HUES64 (cell line): ENCODE results near the gene UQCRC1.

Experiments used
- H3K27ac ChIP-seq: 2 replicates; pipeline ENCODE4 v1.7.0; 2013; ENCODE audit warnings: low read depth, low read length, inconsistent platforms
- H3K27me3 ChIP-seq: 2 replicates; pipeline ENCODE4 v1.6.1; 2013; ENCODE audit warnings: mild to moderate bottlenecking, low read length; ENCODE audit not compliant: insufficient read depth
- H3K36me3 ChIP-seq: 2 replicates; pipeline ENCODE4 v1.6.1; 2013; ENCODE audit warnings: mild to moderate bottlenecking, low read length; ENCODE audit not compliant: insufficient read depth
- H3K4me1 ChIP-seq: 2 replicates; pipeline ENCODE4 v1.6.1; 2013; ENCODE audit warnings: mild to moderate bottlenecking, low read length, moderate library complexity; ENCODE audit not compliant: insufficient read depth
- H3K4me3 ChIP-seq: 2 replicates; pipeline ENCODE4 v1.5.1; 2013; ENCODE audit warnings: mild to moderate bottlenecking, low read length, moderate library complexity
- H3K9ac ChIP-seq: 2 replicates; pipeline ENCODE4 v1.6.1; 2013; ENCODE audit warnings: mild to moderate bottlenecking, low read depth, low read length
- H3K9me3 ChIP-seq: 2 replicates; pipeline ENCODE4 v1.6.1; 2013; ENCODE audit warnings: low read depth, low read length; ENCODE audit not compliant: insufficient read depth
- WGBS: fragments of 150-250, 120-280 bp; methylation state at CpG from one replicate; pipeline ENCODE4 v1.1.7; 2013; ENCODE audit warnings: missing lambda C conversion rate; 5-methylcytosine and 5-hydroxymethylcytosine counted together

The UQCRC1 gene

GRCh38 chr3:48587686-48588085, 21.8 kb downstream of the UQCRC1 start:
- peaks cover 32% of the 10 kb centered on the region for H3K36me3 ChIP-seq

GRCh38 chr3:48585411-48585810, 24.0 kb downstream of the UQCRC1 start:
- H3K36me3 ChIP-seq = peaks cover 28% of the 10 kb centered on the region
- H3K4me1 ChIP-seq = no peaks in the 10 kb centered on the region
- 94% methylated on average over 8 of the region's 8 CpGs for WGBS
- no peak overlapping the region for H3K4me3 ChIP-seq
- no peaks in the 10 kb centered on the region for H3K27me3 ChIP-seq
- no peaks in the 10 kb centered on the region for H3K9me3 ChIP-seq
- no peak overlapping the region for H3K9ac ChIP-seq
- H3K27ac ChIP-seq = no peak overlapping the region

More at GRCh38 chr3:48587686-48588085, 21.8 kb downstream of the UQCRC1 start:
- Histone ChIP-seq H3K27ac (no peak overlapping the region), H3K9ac (no peak overlapping the region), H3K27me3 (no peaks in the 10 kb centered on the region), H3K4me3 (no peak overlapping the region), H3K4me1 (no peaks in the 10 kb centered on the region), H3K9me3 (no peaks in the 10 kb centered on the region)
- 92% methylated on average over 11 of the region's 11 CpGs for WGBS

DNA sequence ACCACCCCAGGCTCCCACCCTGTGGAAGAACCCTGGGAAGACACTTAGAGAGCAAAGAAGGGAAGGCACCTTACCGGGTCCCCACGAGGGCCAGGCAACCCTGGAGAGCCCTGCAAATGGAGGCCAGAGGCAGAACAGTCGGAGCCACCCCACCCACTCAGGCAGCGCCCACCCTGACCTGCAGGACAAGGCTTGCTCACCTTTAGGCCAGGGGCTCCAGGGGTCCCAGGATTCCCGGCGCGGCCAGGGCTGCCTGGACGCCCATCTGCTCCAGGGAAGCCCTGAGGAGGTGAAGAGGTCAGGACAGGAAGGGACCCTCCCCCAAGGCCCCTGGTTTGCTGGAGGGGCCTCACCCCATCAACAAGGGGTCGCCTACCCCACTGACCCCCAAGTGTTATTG, 24.6 kb downstream of the UQCRC1 start:
- no peak overlapping the region for H3K9ac ChIP-seq
- no peaks in the 10 kb centered on the region for H3K9me3 ChIP-seq
- H3K4me1 ChIP-seq = no peaks in the 10 kb centered on the region
- H3K27ac ChIP-seq = no peak overlapping the region
- 93% methylated on average over 9 of the region's 9 CpGs for WGBS
- no peaks in the 10 kb centered on the region for H3K27me3 ChIP-seq
- H3K36me3 ChIP-seq = peaks cover 31% of the 10 kb centered on the region
- no peak overlapping the region for H3K4me3 ChIP-seq

DNA sequence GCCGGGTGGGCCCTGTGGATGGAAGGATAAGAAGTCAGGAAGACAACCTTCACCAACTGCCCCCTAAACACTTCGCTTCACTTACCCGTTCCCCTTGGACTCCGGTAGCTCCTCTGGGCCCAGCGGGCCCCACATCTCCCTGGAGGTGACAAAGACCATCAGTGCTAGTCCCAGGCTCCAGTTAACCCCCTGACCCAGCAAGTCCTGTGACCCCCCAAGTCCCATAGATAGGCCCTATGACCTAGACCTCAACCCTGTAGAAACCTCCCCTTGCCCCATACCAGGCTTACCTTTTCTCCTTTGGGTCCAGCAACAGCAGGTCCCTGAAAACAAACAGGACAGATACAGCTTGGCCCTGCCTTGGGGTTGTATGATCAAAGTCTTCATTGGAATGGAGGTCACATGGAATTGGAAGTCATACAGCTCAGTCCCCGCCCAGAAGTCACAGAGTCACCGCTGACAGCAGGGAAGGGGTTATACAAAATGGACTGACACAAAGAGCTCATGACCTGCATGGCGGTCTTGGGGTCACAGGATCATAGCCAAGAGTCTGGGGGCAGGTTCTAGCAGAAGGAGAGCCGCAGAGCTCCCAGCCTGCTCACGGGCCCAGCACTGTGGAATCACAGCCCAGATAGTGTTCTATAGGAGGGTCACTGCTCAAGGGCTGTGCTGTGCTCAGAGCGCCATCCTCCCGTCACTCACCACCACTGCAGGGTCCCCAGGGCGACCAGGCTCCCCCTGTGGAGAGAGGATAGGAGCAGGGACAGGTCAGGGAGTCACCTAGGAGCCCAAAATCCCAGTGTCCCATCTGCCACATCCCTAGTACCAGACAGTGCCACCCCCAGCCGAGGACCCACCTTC, 27.6 kb downstream of the UQCRC1 start:
- Histone ChIP-seq H3K27me3 (no peaks in the 10 kb centered on the region), H3K4me1 (no peaks in the 10 kb centered on the region), H3K4me3 (no peak overlapping the region), H3K36me3 (peaks cover 35% of the 10 kb centered on the region), H3K27ac (no peak overlapping the region), H3K9me3 (no peaks in the 10 kb centered on the region), H3K9ac (no peak overlapping the region)
- 91% methylated on average over 14 of the region's 14 CpGs for WGBS

- H3K27ac ChIP-seq = no peak overlapping the region
- H3K36me3 ChIP-seq = peaks cover 36% of the 10 kb centered on the region
- WGBS = 90% methylated on average over 4 of the region's 4 CpGs
These were observed 32.8 kb downstream of the UQCRC1 start for GRCh38 chr3:48576647-48577046.

DNA sequence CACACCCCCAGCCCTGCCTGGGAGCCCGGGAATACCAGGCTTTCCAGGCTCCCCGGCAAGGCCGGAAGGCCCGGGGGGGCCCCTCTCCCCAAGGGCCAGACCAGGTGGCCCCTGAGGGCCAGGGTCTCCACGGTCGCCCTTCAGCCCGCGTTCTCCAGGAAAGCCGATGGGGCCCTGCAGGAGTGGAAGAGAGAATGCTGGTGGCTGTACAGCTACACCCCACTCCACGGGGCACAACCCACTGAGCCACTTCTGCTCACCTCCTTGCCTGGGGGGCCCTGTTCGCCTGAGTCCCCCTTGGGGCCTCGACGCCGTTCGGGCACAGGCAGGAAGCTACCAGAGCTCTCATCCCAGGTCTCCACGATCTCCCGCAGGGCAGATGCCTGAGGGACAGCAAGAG, 34.1 kb downstream of the UQCRC1 start:
- H3K4me3 ChIP-seq = no peak overlapping the region
- H3K9me3 ChIP-seq = no peaks in the 10 kb centered on the region
- WGBS = 94% methylated on average over 17 of the region's 17 CpGs
- H3K9ac ChIP-seq = no peak overlapping the region
- no peak overlapping the region for H3K27ac ChIP-seq
- peaks cover 36% of the 10 kb centered on the region for H3K36me3 ChIP-seq
- H3K4me1 ChIP-seq = no peaks in the 10 kb centered on the region
- no peaks in the 10 kb centered on the region for H3K27me3 ChIP-seq

More at GRCh38 chr3:48576647-48577046, 32.8 kb downstream of the UQCRC1 start:
- H3K27me3 ChIP-seq = no peaks in the 10 kb centered on the region
- H3K9ac ChIP-seq = no peak overlapping the region
- no peaks in the 10 kb centered on the region for H3K9me3 ChIP-seq
- no peaks in the 10 kb centered on the region for H3K4me1 ChIP-seq
- H3K4me3 ChIP-seq = no peak overlapping the region

GRCh38 chr3:48573973-48574585, 35.4 kb downstream of the UQCRC1 start:
- H3K27ac ChIP-seq = no peak overlapping the region
- H3K9me3 ChIP-seq = no peaks in the 10 kb centered on the region
- no peaks in the 10 kb centered on the region for H3K4me1 ChIP-seq
- 94% methylated on average over 10 of the region's 10 CpGs for WGBS
- no peaks in the 10 kb centered on the region for H3K27me3 ChIP-seq
- no peak overlapping the region for H3K9ac ChIP-seq
- peaks cover 30% of the 10 kb centered on the region for H3K36me3 ChIP-seq
- no peak overlapping the region for H3K4me3 ChIP-seq

DNA sequence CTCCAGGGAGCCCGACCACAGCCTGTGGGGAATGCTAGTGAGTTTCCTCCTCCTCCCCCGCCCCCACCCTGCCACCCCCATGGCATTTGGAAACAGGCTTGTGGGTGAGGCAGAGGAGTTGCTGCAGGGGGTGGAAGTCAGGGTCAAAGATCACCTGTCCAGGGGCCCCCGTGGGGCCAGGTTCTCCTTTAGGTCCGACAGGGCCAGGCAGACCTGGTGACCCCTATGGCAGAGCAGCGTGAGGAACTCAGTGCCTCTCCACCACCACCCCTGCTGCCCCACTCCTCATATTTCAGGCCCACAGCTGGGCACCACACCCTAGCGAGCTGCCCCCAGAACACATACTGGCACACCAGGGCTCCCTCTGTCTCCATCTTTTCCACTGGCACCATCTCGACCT, 36.9 kb downstream of the UQCRC1 start:
- H3K4me1 ChIP-seq = no peaks in the 10 kb centered on the region
- no peak overlapping the region for H3K27ac ChIP-seq
- WGBS = 84% methylated on average over 5 of the region's 7 CpGs
- no peaks in the 10 kb centered on the region for H3K27me3 ChIP-seq
- H3K9ac ChIP-seq = no peak overlapping the region
- H3K9me3 ChIP-seq = no peaks in the 10 kb centered on the region
- no peak overlapping the region for H3K4me3 ChIP-seq
- H3K36me3 ChIP-seq = peaks cover 28% of the 10 kb centered on the region

DNA sequence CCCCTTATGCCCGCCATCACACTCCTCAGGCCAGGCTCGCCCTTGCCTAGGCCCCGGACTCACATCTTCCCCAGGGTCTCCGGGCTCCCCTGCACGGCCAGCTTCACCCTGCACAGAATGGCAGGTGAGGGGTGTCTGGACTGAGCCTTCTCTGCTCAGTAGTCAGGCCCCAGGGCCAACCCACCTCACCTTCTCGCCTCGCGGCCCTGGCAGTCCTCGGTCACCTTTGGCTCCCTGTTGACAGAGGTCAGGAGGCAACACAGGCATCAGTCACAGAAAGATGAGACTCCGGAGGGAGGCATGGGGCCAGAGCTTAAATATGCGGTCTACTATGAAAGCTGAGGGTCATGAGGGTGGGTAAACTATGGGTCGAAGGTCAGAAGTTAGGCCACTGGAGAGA, 37.5 kb downstream of the UQCRC1 start:
- 92% methylated on average over 12 of the region's 12 CpGs for WGBS
- H3K9me3 ChIP-seq = no peaks in the 10 kb centered on the region
- H3K27ac ChIP-seq = no peak overlapping the region
- peaks cover 22% of the 10 kb centered on the region for H3K36me3 ChIP-seq
- H3K27me3 ChIP-seq = no peaks in the 10 kb centered on the region
- H3K9ac ChIP-seq = no peak overlapping the region
- no peaks in the 10 kb centered on the region for H3K4me1 ChIP-seq
- no peak overlapping the region for H3K4me3 ChIP-seq

DNA sequence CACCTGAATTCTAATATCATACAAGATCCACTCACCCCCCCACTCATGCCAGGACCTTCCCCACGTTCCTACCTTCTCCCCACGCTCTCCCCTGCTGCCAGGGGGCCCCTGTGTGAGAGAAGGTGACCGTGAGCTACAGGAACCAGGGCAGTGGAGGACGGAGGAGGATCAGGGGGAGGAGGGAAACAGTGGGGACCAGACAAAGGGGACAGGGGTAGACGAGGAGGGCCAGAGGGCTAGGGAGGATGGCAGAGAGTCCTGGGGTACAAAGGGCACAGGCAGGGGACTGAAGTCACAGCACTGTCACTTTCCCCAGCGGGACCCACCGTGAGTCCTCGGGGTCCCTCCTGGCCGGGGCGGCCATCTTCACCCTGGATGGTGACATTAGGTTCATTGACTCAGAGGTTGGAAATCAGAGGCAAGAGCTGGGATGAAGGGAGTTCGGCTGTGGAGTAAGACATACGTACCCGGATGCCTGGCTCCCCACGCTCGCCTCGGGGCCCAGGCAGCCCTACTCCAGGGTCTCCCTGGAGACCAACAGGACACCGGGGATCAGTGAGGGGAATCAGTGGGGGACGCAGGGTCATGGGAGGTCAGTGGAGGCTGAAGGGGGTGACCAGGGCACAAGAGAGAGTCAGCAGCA, 39.5 kb downstream of the UQCRC1 start:
- 96% methylated on average over 16 of the region's 18 CpGs for WGBS
- H3K9me3 ChIP-seq = no peaks in the 10 kb centered on the region

GRCh38 chr3:48569400-48569799, 40.0 kb downstream of the UQCRC1 start:
- no peak overlapping the region for H3K27ac ChIP-seq

More for the DNA sequence above, 39.5 kb downstream of the UQCRC1 start:
- H3K27ac ChIP-seq = no peak overlapping the region
- no peak overlapping the region for H3K9ac ChIP-seq
- H3K27me3 ChIP-seq = no peaks in the 10 kb centered on the region
- H3K36me3 ChIP-seq = peaks cover 13% of the 10 kb centered on the region
- H3K4me1 ChIP-seq = no peaks in the 10 kb centered on the region
- H3K4me3 ChIP-seq = no peak overlapping the region

More at GRCh38 chr3:48569400-48569799, 40.0 kb downstream of the UQCRC1 start:
- Histone ChIP-seq H3K9me3 (no peaks in the 10 kb centered on the region), H3K36me3 (peaks cover 13% of the 10 kb centered on the region), H3K27me3 (no peaks in the 10 kb centered on the region), H3K4me3 (no peak overlapping the region), H3K9ac (no peak overlapping the region), H3K4me1 (no peaks in the 10 kb centered on the region)
- 95% methylated on average over 10 of the region's 10 CpGs for WGBS
